GM23338 (cell line): Measurements from ENCODE around the gene TLE1. TPM values are rescaled to one million over a fixed set of nuclear protein-coding genes. Genes with fewer than 3 reads are reported as not detected.
A peak's percentile ranks its signal among the peaks of the same experiment; 100 is the strongest.

Source experiments
- ATAC-seq: fragments of 200-7000 bp; cut with Tn5 transposase; 3 replicates; pipeline ENCODE4 v1.9.1; 2020
- DNase-seq: peaks from one replicate; pipeline ENCODE4 v3.0.0-alpha.2; 2015; ENCODE audit warnings: low spot score
- H2AFZ ChIP-seq: fragments of 200-600 bp; sonication (generic); 2 replicates; pipeline ENCODE4 v1.8.0; 2016; ENCODE audit warnings: antibody characterized with exemption, mild to moderate bottlenecking, moderate library complexity
- H3F3A ChIP-seq: fragments of 200-600 bp; sonication (generic); replicated peaks from 2 replicates; pipeline ENCODE4 v1.8.0; 2017; ENCODE audit warnings: antibody characterized with exemption, mixed run types, low read depth
- H3K27ac ChIP-seq: fragments of 200-600 bp; sonication (generic); 2 replicates; pipeline ENCODE4 v1.6.1; 2016; ENCODE audit warnings: low read depth
- H3K27me3 ChIP-seq: fragments of 200-600 bp; sonication (generic); 2 replicates; pipeline ENCODE4 v1.8.0; 2016; ENCODE audit warnings: mild to moderate bottlenecking, mixed run types, moderate library complexity; ENCODE audit not compliant: insufficient read depth
- H3K36me3 ChIP-seq: fragments of 200-600 bp; sonication (generic); 2 replicates; pipeline ENCODE4 v1.8.0; 2016; ENCODE audit warnings: mild to moderate bottlenecking; ENCODE audit not compliant: insufficient read depth
- H3K4me1 ChIP-seq: fragments of 200-600 bp; sonication (generic); 2 replicates; pipeline ENCODE4 v1.8.0; 2016; ENCODE audit warnings: mild to moderate bottlenecking, moderate library complexity; ENCODE audit not compliant: insufficient read depth
- H3K4me2 ChIP-seq: fragments of 200-600 bp; sonication (generic); 2 replicates; pipeline ENCODE4 v1.7.1; 2017; ENCODE audit warnings: mixed run types
- H3K4me3 ChIP-seq: fragments of 200-600 bp; sonication (generic); 2 replicates; pipeline ENCODE4 v1.6.1; 2016; ENCODE audit warnings: mixed run types
- H3K79me2 ChIP-seq: fragments of 200-600 bp; sonication (generic); replicated peaks from 2 replicates; pipeline ENCODE4 v1.8.0; 2017; ENCODE audit warnings: mild to moderate bottlenecking; ENCODE audit not compliant: insufficient read depth
- H3K9me2 ChIP-seq: fragments of 200-600 bp; sonication (generic); 2 replicates; pipeline ENCODE4 v1.8.0; 2017; ENCODE audit not compliant: insufficient read depth
- H4K20me1 ChIP-seq: fragments of 200-600 bp; sonication (generic); replicated peaks from 2 replicates; pipeline ENCODE4 v1.8.0; 2017; ENCODE audit warnings: mild to moderate bottlenecking; ENCODE audit not compliant: insufficient read depth
- H3K27ac Mint-ChIP-seq: 2 replicates; pipeline ENCODE4 v1.8.0; 2020; ENCODE audit warnings: inconsistent platforms, mild to moderate bottlenecking, moderate library complexity, mixed read lengths
- H3K27me3 Mint-ChIP-seq: 3 replicates; pipeline ENCODE4 v1.8.0; 2022; ENCODE audit warnings: low read depth, mild to moderate bottlenecking, moderate library complexity, mixed read lengths, inconsistent platforms; ENCODE audit not compliant: insufficient read depth, poor library complexity
- H3K36me3 Mint-ChIP-seq: 3 replicates; pipeline ENCODE4 v1.8.0; 2021; ENCODE audit warnings: low read depth, mild to moderate bottlenecking, inconsistent platforms, moderate library complexity, mixed read lengths
- H3K4me1 Mint-ChIP-seq: 3 replicates; pipeline ENCODE4 v1.8.0; 2020; ENCODE audit warnings: mild to moderate bottlenecking, inconsistent platforms, mixed read lengths
- H3K4me3 Mint-ChIP-seq: 3 replicates; pipeline ENCODE4 v1.8.0; 2021; ENCODE audit warnings: moderate library complexity, mild to moderate bottlenecking, inconsistent platforms, mixed read lengths
- H3K9me3 Mint-ChIP-seq: 3 replicates; pipeline ENCODE4 v1.8.0; 2020; ENCODE audit warnings: moderate library complexity, mild to moderate bottlenecking, inconsistent platforms, mixed read lengths
- CREB1 ChIP-seq: fragments of 250-450 bp; sonication (Bioruptor Pico); IDR thresholded peaks from 2 replicates; pipeline ENCODE4 v1.5.0; 2020; ENCODE audit warnings: low read depth, mild to moderate bottlenecking, moderate library complexity
- EZH2 ChIP-seq: fragments of 200-600 bp; sonication (generic); IDR thresholded peaks from one replicate; pipeline ENCODE4 v1.8.0; 2017; ENCODE audit warnings: antibody characterized with exemption, mild to moderate bottlenecking, low read depth; ENCODE audit not compliant: unreplicated experiment
- EZH2phosphoT487 ChIP-seq: fragments of 200-600 bp; sonication (generic); IDR thresholded peaks from one replicate; pipeline ENCODE4 v1.8.1; 2018; ENCODE audit warnings: antibody characterized with exemption; ENCODE audit not compliant: unreplicated experiment
- JUNB ChIP-seq: IDR thresholded peaks from one replicate; pipeline ENCODE4 v1.6.1; 2016; ENCODE audit warnings: antibody characterized with exemption; ENCODE audit not compliant: unreplicated experiment
- NANOG ChIP-seq: IDR thresholded peaks from 2 replicates; pipeline ENCODE4 v1.6.1; 2016; ENCODE audit warnings: antibody characterized with exemption, borderline replicate concordance
- POLR2AphosphoS5 ChIP-seq: IDR thresholded peaks from 2 replicates; pipeline ENCODE4 v1.6.1; 2016; ENCODE audit warnings: antibody characterized with exemption, low read depth
- STAT1 ChIP-seq: IDR thresholded peaks from one replicate; pipeline ENCODE4 v1.6.1; 2016; ENCODE audit warnings: antibody characterized with exemption; ENCODE audit not compliant: unreplicated experiment
- ZNF114 ChIP-seq: fragments of 250-450 bp; sonication (Bioruptor Pico); IDR thresholded peaks from 2 replicates; pipeline ENCODE4 v1.5.0; 2020; ENCODE audit warnings: mild to moderate bottlenecking, moderate library complexity
- ZNF331 ChIP-seq: fragments of 250-450 bp; sonication (Bioruptor Pico); IDR thresholded peaks from 2 replicates; pipeline ENCODE4 v1.5.0; 2020; ENCODE audit warnings: low read depth, mild to moderate bottlenecking, moderate library complexity
- polyA plus RNA-seq: library from polyadenylated mRNA; unstranded; fragments of >200 nt; fragmentation: Nextera tagmentation; extraction: Ambion mirVana; gene quantifications from 2 replicates; pipeline ENCODE4 v1.2.1, GENCODE V29; 2016
- total RNA-seq: library from RNA; depleted of rRNA; stranded (reverse); fragments of >200 nt; shearing (Covaris generic); gene quantifications from 2 replicates; pipeline ENCODE4 v1.2.3, GENCODE V29; 2014
- TF ChIP-seq, protein P1 (sequence below): IDR thresholded peaks from one replicate; pipeline ENCODE4 v1.6.1; 2018; ENCODE audit warnings: antibody characterized with exemption; ENCODE audit not compliant: unreplicated experiment
- TF ChIP-seq, protein P2 (sequence below): IDR thresholded peaks from 2 replicates; pipeline ENCODE4 v1.6.1; 2016; ENCODE audit warnings: antibody characterized with exemption
- TF ChIP-seq, protein P3 (sequence below), 2 experiments: fragments of 200-600 bp in 1 of 2; sonication (generic) in 1 of 2; conservative IDR thresholded peaks; 2 replicates each; pipeline versions ENCODE4 v1.5.1 to v1.6.1; 2016 to 2017; ENCODE audit warnings: antibody characterized with exemption in 2 of 2, low read depth in 2 of 2, mild to moderate bottlenecking in 2 of 2, moderate library complexity in 1 of 2
- TF ChIP-seq, protein P4 (sequence below): fragments of 250-450 bp; sonication (Bioruptor Pico); IDR thresholded peaks from 2 replicates; pipeline ENCODE4 v1.5.0; 2020; ENCODE audit warnings: mild to moderate bottlenecking, moderate library complexity

TLE1 gene
- total and polyA plus RNA-seq, 2 experiments from 2014 or later = 58.1 to 132 TPM

DNA sequence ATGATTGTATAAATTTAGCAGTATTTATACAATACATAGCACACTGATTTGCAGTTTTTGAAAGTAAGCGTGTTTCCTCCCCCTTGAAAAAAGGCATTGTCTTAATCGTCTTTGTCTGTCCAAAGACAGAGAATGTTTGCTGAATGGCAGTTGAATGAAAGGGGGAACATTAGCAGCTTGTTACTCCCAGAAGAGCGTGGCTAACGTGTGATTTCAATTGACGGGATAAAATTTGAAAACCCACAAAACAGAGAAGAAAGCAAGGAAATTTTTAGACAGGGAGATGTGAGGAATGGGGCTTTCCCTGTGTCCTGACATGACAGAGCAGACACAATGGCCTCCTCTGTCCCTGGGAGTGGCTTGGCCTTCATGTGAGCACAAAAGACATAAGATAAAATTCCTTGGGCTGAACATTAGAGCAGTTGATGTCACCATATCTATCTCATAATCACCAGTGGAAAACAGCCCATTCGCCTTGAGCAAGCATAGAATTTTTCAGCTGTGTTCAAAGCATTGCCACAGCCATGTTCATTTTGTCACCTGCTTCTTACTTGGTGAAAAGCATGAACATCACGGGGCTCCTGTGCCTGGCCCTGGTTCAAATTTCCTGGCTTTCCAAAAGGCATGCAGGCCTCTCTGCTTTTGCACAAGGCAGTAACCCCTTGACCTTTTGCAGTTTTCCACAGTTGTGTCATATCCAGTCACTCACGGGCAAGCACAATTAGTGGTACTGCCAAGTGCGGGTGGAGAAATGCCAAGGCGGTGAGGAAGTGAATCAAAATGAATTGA is 126.9 kb downstream of the TLE1 start:
- H3F3A ChIP-seq = no peaks in the 10 kb centered on the region
- H3K27ac Mint-ChIP-seq = no peak overlapping the region
- H3K9me2 ChIP-seq = peaks cover 6% of the 10 kb centered on the region; the same call in 1 of the 2 replicates
- H3K27me3 ChIP-seq = no peaks in the 10 kb centered on the region
- no peaks in the 10 kb centered on the region for H4K20me1 ChIP-seq
- H3K27me3 Mint-ChIP-seq = peaks cover 8% of the 10 kb centered on the region
- H3K79me2 ChIP-seq = no peaks in the 10 kb centered on the region
- DNase-seq = no peak
- ATAC-seq = no peak
- peaks cover 17% of the 10 kb centered on the region; the same call in 1 of the 2 replicates for H3K4me1 ChIP-seq
- H3K27ac ChIP-seq = no peak overlapping the region
- H3K4me2 ChIP-seq = no peak overlapping the region
- H3K4me1 Mint-ChIP-seq = peaks cover 27% of the 10 kb centered on the region
- H3K36me3 Mint-ChIP-seq = no peaks in the 10 kb centered on the region
- H3K4me3 ChIP-seq = no peak overlapping the region
- no peaks in the 10 kb centered on the region; the same call in 2 of the 3 replicates for H3K9me3 Mint-ChIP-seq
- no peak for TF ChIP-seq NANOG
- TF ChIP-seq, protein P1, sequence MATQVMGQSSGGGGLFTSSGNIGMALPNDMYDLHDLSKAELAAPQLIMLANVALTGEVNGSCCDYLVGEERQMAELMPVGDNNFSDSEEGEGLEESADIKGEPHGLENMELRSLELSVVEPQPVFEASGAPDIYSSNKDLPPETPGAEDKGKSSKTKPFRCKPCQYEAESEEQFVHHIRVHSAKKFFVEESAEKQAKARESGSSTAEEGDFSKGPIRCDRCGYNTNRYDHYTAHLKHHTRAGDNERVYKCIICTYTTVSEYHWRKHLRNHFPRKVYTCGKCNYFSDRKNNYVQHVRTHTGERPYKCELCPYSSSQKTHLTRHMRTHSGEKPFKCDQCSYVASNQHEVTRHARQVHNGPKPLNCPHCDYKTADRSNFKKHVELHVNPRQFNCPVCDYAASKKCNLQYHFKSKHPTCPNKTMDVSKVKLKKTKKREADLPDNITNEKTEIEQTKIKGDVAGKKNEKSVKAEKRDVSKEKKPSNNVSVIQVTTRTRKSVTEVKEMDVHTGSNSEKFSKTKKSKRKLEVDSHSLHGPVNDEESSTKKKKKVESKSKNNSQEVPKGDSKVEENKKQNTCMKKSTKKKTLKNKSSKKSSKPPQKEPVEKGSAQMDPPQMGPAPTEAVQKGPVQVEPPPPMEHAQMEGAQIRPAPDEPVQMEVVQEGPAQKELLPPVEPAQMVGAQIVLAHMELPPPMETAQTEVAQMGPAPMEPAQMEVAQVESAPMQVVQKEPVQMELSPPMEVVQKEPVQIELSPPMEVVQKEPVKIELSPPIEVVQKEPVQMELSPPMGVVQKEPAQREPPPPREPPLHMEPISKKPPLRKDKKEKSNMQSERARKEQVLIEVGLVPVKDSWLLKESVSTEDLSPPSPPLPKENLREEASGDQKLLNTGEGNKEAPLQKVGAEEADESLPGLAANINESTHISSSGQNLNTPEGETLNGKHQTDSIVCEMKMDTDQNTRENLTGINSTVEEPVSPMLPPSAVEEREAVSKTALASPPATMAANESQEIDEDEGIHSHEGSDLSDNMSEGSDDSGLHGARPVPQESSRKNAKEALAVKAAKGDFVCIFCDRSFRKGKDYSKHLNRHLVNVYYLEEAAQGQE = no peak
- no peak for TF ChIP-seq STAT1
- TF ChIP-seq ZNF331 (CRISPR knock-in tag) = no peak
- TF ChIP-seq, protein P2, sequence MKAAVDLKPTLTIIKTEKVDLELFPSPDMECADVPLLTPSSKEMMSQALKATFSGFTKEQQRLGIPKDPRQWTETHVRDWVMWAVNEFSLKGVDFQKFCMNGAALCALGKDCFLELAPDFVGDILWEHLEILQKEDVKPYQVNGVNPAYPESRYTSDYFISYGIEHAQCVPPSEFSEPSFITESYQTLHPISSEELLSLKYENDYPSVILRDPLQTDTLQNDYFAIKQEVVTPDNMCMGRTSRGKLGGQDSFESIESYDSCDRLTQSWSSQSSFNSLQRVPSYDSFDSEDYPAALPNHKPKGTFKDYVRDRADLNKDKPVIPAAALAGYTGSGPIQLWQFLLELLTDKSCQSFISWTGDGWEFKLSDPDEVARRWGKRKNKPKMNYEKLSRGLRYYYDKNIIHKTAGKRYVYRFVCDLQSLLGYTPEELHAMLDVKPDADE = no peak
- no peak for TF ChIP-seq POLR2AphosphoS5
- TF ChIP-seq, protein P3, sequence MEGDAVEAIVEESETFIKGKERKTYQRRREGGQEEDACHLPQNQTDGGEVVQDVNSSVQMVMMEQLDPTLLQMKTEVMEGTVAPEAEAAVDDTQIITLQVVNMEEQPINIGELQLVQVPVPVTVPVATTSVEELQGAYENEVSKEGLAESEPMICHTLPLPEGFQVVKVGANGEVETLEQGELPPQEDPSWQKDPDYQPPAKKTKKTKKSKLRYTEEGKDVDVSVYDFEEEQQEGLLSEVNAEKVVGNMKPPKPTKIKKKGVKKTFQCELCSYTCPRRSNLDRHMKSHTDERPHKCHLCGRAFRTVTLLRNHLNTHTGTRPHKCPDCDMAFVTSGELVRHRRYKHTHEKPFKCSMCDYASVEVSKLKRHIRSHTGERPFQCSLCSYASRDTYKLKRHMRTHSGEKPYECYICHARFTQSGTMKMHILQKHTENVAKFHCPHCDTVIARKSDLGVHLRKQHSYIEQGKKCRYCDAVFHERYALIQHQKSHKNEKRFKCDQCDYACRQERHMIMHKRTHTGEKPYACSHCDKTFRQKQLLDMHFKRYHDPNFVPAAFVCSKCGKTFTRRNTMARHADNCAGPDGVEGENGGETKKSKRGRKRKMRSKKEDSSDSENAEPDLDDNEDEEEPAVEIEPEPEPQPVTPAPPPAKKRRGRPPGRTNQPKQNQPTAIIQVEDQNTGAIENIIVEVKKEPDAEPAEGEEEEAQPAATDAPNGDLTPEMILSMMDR (conservative IDR thresholded peaks at IDR 0.05; ENCODE audit: low read depth in 2 of 2) = no peak
- no peak for TF ChIP-seq CREB1
- no peak for TF ChIP-seq ZNF114 (CRISPR knock-in tag)
- TF ChIP-seq EZH2phosphoT487 = no peak
- TF ChIP-seq, protein P4, sequence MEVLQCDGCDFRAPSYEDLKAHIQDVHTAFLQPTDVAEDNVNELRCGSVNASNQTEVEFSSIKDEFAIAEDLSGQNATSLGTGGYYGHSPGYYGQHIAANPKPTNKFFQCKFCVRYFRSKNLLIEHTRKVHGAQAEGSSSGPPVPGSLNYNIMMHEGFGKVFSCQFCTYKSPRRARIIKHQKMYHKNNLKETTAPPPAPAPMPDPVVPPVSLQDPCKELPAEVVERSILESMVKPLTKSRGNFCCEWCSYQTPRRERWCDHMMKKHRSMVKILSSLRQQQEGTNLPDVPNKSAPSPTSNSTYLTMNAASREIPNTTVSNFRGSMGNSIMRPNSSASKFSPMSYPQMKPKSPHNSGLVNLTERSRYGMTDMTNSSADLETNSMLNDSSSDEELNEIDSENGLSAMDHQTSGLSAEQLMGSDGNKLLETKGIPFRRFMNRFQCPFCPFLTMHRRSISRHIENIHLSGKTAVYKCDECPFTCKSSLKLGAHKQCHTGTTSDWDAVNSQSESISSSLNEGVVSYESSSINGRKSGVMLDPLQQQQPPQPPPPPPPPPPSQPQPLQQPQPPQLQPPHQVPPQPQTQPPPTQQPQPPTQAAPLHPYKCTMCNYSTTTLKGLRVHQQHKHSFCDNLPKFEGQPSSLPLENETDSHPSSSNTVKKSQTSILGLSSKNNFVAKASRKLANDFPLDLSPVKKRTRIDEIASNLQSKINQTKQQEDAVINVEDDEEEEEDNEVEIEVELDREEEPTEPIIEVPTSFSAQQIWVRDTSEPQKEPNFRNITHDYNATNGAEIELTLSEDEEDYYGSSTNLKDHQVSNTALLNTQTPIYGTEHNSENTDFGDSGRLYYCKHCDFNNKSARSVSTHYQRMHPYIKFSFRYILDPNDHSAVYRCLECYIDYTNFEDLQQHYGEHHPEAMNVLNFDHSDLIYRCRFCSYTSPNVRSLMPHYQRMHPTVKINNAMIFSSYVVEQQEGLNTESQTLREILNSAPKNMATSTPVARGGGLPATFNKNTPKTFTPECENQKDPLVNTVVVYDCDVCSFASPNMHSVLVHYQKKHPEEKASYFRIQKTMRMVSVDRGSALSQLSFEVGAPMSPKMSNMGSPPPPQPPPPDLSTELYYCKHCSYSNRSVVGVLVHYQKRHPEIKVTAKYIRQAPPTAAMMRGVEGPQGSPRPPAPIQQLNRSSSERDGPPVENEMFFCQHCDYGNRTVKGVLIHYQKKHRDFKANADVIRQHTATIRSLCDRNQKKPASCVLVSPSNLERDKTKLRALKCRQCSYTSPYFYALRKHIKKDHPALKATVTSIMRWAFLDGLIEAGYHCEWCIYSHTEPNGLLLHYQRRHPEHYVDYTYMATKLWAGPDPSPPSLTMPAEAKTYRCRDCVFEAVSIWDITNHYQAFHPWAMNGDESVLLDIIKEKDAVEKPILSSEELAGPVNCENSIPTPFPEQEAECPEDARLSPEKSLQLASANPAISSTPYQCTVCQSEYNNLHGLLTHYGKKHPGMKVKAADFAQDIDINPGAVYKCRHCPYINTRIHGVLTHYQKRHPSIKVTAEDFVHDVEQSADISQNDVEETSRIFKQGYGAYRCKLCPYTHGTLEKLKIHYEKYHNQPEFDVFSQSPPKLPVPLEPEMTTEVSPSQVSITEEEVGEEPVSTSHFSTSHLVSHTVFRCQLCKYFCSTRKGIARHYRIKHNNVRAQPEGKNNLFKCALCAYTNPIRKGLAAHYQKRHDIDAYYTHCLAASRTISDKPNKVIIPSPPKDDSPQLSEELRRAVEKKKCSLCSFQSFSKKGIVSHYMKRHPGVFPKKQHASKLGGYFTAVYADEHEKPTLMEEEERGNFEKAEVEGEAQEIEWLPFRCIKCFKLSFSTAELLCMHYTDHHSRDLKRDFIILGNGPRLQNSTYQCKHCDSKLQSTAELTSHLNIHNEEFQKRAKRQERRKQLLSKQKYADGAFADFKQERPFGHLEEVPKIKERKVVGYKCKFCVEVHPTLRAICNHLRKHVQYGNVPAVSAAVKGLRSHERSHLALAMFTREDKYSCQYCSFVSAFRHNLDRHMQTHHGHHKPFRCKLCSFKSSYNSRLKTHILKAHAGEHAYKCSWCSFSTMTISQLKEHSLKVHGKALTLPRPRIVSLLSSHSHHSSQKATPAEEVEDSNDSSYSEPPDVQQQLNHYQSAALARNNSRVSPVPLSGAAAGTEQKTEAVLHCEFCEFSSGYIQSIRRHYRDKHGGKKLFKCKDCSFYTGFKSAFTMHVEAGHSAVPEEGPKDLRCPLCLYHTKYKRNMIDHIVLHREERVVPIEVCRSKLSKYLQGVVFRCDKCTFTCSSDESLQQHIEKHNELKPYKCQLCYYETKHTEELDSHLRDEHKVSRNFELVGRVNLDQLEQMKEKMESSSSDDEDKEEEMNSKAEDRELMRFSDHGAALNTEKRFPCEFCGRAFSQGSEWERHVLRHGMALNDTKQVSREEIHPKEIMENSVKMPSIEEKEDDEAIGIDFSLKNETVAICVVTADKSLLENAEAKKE (CRISPR knock-in tag) = no peak
- no peak for TF ChIP-seq EZH2
- TF ChIP-seq JUNB = no peak
- no peaks in the 10 kb centered on the region for H3K36me3 ChIP-seq
- H2AFZ ChIP-seq = peak overlapping the region; percentile 87
- H3K4me3 Mint-ChIP-seq = no peak overlapping the region
